ENCODE data around the gene SGCA. TPM values are rescaled to one million over a fixed set of nuclear protein-coding genes. Genes with fewer than 3 reads are reported as not detected.

The SGCA gene
- total and polyA plus RNA-seq, 2 of the 8 experiments (the other 6 are each of a cell fraction or from before 2014, with no cell fraction given): 0.12 TPM; not detected in 1

- TF ChIP-seq MAX (IDR thresholded peaks at IDR 0.05) (peak; percentile 92), POLR2A (IDR thresholded peaks at IDR 0.05; ENCODE audit: control extremely low read depth in 1 of 2, low read depth in 2 of 2, low read length in 2 of 2) (peak in 1 of 2 experiments; percentile 45; a peak in 1 of 3 replicates), TEAD4 (IDR thresholded peaks at IDR 0.05; ENCODE audit: low read depth, low read length) (peak; percentile 80), SIX5 (IDR thresholded peaks at IDR 0.05; ENCODE audit: low read depth, low read length) (no peak), RAD21 (IDR thresholded peaks at IDR 0.05 in 1 of 2, conservative IDR thresholded peaks at IDR 0.05 in 1 of 2; ENCODE audit: low read depth in 2 of 2, low read length in 2 of 2) (peak in 1 of 2 experiments; percentile 24; a peak in 1 of 4 replicates), SIRT6 (IDR thresholded peaks at IDR 0.05; ENCODE audit: low read length) (no peak)
Observed at GRCh38 chr17:50177983-50178834, 12.4 kb downstream of the SGCA start (continued).
